HG03025 (cell line): ENCODE data around the gene ING5.
"Not testable (repeated sequence)": the region's sequence is repeated elsewhere in the genome, so short reads cannot be mapped to it uniquely, and the experiment has no call there.

Experiments
- ATAC-seq: cut with Tn5 transposase; IDR thresholded peaks from one replicate; pipeline ENCODE4 v1.9.1; 2021; ENCODE audit warnings: mild to moderate bottlenecking, moderate library complexity; ENCODE audit not compliant: unreplicated experiment, low FRiP score

Gene ING5

DNA sequence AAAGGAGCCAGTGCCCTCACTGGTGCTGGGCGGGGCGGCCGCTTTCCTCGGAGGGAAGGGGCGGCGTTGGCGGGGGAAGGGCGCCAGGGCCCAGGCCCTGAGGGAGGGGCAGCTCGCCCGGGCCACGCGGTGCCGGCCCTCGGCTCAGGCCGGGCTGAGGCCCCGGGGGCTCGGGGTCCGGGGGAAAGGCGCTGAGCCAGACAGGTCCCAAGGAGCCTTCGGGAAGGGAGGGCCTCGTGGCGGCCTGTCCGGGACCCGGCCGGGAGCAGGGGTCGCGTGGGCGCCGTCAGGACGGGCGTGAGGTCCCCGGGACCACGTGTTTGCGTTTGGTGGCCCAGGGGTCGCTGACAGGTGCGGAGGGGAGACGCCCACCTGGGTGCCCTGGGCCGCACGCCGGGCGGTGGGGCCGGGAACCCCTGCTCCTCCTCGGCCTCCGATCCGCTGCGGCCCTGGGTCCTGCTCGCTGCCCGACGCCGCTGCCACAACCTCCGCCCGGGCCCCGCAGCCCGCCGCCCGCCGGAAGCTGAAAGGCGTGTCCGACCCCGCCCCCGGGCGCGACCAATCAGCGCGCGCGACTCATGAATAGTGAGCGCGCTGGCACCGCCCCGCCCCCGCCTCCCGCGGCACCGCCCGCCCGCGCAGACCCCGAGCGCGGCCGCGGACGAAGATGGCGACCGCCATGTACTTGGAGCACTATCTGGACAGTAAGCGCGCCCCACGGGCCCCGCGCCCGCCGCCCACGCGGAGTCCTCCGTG, at the start of gene ING5:
Gene ING5 (plus strand): TSS at position 641 of the 756 bp plus-strand sequence. CDS start 27 bp downstream, at position 668.
- ATAC-seq, result peak; percentile 56

DNA sequence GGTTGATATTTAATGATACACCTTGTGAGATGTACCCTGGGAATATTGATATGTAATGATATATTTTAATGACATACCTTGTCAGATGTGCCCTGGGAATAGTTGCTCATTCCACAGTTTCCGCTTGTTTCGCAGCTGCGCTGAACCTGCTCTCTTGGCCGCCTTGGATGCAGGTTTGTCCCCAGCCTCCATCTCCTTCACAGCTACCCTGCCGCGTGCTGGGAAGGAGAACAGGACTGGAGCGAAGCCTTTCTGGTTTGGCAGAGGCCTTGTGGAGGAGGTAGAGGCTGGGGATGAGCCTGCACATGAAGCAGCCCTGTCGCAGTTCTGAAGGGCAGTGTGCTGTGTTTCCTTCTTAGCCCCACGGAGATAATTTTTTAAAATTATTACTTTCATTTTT, 49.7 kb upstream of the ING5 start:
- ATAC-seq, result no peak

DNA sequence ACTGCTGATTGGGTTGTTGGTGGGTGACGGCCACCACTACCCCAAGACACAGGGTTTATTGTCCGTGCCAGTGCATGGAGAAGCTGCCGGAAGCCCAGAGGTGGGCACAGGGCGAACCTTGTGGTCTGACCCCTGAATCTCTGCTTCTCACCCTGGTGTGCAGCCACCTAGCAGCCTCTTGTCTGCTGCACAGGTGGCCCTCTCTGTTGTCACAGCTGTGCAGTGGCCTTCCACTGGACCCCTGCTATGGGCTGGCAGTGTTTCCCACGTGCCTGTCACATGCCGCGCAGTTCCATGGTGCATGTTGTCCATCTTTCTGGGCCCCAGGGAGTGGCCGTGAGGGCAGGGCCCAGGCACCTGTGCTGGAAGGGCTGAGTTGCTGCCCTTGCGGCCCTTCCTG, 49.1 kb upstream of the ING5 start:
- ATAC-seq, result no peak

DNA sequence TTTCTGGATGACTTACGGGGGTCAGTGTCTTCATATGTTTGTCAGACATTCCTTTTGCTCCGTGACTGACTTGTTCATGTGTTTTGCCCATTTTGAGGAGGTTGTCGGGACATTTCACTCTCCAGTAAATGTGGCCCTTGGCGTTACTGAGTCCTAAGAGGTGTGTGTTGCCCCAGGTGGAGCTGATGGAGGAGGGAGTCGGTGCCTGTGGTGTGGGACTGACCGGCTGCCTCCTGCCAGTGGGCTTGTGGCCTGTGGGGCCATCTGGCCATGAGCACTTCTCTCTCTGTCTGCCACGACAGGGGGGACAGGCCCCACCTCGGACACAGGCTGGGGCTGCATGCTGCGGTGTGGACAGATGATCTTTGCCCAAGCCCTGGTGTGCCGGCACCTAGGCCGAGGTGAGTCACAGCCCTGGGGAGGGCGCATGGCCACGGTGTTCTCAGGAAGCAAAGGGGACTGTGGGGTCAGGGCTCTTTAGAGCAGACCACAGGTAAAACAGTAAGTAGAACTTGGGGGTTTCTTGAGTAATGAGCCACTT, 48.6 kb upstream of the ING5 start:
- ATAC-seq, result no peak

DNA sequence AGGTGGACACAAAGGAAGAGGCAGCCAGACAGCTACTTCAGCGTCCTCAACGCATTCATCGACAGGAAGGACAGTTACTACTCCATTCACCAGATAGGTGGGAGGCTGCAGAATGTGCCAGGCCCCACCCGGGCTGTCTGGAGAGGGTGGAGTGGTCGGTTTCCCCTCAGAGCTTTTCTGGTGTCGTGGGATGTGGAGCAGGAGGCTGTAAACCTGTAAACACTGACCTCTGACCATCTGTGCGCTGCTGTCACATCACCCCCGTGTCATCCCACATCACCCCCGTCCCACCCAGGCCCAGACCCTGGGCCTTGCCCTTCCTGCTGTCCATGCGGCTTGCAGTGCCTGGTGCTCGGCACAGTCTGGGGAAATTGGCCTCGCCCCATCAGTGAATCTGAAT, 47.3 kb upstream of the ING5 start:
- no peak for ATAC-seq

DNA sequence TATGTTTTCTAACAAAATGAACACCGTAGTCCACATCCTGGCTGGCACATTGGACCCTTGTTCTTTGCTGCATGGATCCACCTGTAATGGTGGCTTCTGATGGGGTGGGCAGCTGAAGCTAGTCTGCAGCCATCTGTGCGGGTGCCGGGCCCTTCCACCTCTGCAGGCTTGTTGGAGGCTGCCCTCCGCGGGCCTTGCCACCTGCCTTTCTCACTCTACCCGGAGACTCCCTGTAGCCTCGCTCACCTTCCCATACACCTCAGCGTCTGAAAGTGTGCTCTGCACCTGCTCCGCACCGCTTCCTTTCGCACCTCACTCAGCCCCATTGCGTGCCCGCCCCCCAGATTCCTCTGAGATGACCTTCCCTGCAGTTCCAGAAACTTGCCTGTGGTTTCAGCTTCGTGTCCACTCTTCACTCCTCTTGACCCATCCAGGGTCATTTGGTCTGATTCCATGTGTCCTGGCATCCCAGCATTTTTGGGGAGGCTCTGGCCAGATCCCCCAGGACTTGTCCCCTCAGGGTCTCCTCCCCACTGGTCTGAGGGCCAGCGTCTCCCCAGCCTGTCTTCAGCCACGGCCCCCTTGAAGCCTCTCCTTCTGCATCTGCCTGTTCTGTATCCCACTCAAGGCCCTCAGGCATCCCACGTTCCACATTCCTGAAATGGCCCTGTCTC, 46.2 kb upstream of the ING5 start:
- no peak for ATAC-seq

DNA sequence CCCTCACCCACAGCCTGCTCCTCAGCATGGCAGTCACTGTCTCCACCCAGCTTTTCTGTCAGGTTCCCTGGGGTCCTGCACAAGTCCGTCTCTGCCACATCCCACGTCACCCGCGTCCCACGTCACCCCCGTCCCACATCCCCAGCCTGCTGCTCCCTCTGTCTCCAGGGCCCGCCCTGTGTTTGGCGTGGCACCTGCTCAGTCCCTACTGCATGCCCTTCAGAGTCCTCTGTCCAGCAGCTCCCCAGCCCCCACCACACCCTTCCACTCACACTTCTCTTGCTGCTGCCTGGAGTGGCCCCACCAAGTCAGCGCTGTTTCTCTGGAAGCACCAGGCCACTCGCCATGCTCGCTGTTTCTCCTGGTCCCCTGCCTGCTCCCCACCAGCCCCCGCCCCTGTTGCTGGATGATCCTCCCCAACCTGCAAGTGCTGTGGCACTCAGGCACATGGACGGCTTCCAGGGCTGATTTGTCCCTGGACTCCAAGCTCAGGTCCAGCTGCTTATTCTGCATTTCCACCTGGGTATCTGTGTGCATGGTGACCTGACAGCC, 45.6 kb upstream of the ING5 start:
- ATAC-seq, result no peak

DNA sequence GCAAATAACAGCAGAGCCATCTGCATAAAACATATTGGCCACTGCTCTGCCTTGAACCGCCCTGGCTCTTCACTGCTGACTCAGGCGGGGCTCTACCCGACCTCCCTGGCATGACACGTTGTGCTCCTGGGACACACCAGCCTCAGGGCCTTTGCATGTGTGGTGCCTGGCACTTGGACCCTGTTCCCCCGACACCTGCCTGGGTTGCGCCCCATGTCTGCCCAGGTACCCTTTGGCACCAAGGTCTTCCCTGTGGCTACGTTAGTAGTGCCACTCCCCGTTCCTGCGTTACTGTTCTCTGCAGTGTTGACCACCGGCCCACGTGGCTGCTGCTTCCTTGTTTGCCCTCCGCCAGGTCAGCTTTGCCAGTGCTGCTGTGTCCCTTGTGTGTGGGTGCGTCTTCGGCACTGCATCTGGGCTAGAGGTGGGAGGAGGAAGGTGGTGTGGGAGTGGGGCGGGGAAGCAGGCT, 44.0 kb upstream of the ING5 start:
- no peak for ATAC-seq

DNA sequence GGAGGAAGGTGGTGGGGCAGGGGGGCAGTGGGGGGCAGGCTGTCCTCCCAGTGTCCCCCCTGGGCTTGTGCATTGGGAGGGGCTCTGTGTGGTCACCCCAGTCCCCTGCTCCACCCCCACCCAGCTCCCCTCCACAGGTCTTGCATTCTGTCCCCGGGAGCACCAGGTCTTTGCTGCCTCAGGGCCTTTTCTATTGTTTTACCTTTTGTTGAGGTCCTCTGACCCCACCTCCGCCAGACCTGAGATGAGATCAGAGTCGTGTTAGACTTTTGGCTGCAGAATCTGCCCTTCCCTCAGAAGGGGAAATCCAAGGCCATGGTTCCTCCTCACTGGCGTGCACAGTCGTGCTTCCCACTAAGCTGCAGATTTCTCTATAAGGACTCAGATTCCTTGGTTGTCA, 43.5 kb upstream of the ING5 start:
- no peak for ATAC-seq

DNA sequence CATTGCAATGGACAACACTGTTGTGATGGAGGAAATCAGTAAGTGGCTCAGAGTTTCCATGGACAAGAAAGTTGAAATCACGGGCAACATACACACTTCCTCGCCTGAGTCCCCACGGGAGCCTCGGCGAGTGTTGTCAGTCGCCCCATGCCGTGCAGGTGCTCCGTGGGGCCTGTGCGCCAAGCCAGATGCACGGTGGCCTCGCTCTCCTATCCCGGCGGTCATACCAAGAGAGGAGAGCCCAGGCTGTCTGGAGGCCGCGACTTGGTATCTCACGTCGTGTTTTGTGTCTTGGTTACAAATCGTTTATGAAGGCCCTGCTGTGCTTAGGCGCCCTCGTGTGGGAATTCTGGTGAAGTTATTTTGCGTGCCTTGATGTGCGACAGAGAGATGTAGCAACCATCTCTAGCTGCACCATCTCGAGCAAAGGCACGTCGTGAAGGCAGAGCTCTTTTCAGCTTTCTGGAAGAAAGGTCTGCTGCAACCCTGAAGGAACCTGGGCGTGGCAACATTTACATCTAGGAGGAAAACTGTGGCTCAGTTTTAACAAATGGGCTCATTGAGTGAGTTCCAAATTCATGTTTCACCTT, 42.6 kb upstream of the ING5 start:
- ATAC-seq, result no peak

DNA sequence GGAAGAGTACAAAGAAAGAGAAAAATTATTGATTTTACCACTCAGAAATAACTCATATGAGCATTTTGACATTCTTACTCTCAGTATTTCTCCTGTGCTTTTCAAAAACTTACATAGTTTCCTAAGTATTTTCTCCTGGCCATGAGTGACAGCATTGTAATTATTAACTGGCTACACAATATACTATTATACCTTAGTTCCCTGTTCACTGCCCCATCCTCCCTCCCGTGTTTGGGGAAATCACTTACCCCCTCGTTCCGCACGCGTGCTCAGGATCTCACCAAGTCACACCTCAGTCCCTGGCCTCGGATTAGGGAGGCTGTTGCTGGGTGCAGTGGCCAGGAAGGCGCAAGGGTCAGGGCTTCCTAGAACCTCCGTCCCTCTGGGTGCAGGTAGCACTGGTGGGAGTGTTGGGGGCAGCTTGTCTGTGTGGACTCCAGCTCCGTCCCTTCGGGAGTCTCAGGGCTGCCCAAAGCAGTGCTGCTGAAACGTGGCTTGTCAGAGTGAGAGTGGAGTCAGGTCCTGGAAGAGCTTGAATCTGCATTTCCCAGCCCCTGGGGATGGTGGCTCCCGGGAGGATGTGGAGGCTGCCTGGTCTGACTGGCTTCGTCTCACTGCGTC, 41.1 kb upstream of the ING5 start:
- ATAC-seq, result no peak

DNA sequence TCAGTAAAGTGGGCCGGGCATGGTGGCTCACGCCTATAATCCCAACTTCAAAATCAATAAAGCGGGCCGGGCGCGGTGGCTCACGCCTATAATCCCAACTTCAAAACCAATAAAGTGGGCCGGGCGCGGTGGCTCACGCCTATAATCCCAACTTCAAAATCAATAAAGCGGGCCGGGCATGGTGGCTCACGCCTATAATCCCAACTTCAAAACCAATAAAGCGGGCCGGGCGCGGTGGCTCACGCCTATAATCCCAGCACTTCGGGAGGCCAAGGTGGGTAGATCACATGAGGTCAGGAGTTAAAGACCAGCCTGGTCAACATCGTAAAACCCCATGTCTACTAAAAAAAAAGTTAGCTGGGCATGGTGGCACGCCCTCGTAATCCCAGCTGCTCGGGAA, 39.1 kb upstream of the ING5 start:
- ATAC-seq, result not testable (repeated sequence)

DNA sequence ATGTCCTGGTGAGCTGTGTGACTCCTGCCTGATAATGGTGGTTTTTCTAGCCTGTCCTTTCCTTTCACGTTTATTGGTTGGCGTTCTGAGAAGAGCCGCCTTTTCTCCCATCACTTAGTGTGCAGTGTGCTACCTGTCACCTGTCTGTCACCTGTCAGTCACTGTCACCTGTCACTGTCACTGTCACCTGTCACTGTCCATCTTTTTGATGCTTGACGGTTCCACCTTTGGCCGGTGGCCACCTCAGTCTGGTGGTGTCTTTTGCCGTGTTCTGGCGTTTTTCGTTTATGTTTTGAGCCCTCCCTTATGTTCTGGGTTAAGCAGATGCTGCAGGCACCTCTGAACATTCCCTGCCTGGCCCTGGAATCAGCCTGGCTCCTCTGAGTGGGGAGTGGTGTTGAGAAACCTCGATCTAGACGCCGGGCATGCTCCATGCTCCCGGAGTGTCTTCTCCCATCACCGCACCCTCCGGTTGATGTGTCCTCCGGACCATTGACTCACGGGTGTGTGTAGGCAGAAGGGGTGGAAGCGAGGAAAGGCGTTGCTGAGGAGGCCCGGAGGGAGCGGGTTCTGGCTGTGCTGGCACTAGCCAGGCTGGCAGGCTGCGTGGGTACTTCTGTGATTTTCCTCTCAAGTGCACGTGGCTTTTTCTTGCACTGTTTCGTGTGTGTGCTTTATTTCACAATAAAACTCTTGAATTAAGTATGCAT, 36.0 kb upstream of the ING5 start:
- ATAC-seq, result no peak

DNA sequence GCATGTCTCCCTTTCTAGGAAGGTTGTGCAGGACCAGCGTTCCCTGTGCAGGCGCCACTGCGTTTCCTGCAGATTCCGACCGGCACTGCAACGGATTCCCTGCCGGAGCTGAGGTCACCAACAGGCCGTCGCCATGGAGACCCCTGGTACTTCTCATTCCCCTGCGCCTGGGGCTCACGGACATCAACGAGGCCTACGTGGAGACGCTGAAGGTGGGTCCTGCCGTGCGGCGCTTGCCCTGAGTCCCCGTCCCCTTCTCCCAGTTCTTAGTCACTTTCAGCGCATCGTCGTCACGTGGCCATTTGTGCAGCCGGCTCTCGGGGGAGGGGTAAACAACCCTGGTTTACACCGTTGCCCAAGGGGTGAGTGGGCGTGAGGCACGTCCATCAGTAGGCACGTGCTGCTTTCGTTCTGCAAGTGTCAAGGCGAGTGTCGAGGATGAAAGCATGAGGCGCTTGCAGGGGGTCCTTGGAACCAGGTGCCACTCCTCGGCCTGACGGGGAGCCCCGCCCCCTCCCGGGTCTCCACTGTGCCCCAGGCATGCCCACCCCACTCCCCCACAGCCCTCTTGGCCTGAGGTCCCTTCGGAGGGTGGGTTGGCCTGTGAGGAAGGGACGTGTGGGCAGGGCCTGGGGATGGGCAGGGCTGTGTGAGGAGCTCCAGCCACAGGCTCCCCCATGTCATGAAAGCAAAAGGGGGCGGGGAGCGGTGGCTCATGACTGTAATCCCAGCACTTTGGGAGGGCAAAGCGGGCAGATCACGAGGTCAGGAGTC, 35.0 kb upstream of the ING5 start:
- no peak for ATAC-seq

DNA sequence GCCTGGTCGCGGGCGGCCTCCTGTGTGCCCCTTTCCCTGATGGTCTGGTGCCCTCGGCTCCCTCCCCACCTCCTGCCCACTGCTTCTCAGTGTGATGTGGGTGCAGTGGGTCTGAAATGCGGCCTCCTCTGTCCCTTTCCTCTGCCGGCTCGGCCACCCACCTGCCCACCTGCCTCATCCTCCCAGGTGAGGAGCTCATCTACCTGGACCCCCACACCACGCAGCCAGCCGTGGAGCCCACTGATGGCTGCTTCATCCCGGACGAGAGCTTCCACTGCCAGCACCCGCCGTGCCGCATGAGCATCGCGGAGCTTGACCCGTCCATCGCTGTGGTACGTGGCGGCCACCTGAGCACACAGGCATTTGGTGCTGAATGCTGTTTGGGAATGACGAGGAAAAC, 33.5 kb upstream of the ING5 start:
- no peak for ATAC-seq

DNA sequence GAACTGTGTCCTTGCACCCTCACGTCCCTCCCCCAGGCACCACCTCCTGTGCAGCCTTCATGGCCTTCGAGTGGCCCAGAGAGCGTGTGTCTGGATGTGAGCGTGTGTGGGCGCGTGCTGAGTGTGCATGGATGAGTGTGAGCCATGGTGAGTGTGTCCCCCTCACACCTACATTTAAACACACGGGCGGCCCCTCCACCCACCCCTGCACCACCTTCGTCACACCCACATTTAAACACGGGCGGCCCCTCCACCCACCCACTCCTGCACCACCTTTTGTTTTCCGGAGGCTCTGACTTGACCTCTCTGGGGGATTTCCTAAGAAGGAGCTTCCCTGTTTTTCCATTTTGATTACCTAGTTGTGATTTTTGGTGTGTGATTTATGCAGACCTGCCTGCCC, 33.0 kb upstream of the ING5 start:
- ATAC-seq, result no peak

DNA sequence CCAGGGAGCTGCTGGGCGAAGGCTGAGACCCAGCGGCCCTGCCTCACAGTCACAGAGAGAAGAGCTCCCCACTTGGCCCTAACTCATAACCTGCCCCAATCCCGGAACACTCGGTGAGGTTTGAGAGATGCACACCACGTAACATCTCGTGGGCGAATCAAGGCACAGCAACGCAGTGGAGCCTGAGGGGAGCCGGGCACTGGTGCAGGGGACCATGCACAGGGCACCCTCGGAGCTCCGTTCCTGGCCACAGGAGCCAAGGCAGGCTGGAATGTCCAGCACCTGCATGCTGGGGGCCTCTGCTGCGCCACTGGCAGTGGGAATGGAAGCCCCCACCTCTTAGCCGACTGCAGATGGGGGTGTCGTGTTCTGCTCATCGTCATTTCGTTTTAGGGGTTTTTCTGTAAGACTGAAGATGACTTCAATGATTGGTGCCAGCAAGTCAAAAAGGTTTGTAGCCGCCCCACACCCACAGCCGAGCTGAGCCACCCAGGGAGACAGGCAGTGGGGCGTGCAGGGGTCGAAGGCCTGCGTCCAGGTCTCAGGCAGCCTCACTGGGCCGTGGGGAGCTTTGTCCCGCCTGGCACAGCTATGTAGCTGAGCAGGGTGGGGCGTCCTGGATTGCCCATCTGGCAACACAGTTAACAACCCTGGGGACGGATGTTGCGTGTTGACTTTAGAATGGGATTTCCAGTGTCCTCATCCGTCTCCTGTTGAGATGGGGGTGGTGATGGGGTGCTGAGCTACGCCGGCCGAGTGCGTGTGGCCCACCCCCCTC, 31.3 kb upstream of the ING5 start:
- no peak for ATAC-seq

DNA sequence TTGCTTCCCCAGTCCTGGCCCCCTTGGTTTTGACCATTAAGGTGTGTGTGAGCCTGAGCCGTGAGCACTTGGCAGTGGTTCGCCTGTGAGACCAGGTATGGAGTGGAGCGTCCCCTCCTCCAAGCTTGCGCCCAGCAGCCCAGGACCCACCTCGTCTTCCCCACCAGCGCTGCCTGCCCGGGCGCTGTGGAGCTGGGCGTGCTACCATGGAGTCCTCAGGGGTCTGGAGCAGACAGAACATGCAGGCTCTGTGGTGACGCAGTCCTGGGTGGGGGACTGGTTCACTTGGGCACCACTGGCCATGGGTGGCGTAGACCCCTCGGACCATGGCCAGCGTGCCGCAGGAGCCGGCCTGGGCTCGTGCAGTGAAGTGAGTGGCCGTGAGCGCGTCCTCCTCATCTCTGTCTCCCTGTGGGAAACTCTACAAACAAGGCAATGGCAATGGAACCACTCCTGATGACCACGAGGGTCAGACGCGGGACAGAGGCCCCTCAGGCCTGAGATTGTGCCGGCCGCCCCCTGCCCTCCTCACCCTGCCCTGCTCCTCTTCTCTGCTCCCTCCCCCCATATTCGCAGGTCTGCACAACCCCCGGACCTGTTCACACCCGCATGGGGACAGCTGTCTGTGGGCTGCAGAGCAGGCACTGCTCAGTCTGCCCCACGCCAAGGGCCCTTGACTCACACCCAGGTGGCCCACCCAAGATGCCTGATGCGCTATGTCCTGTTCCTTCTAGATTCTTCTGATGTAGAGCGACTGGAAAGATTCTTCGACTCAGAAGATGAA, 30.2 kb upstream of the ING5 start:
- ATAC-seq, result no peak
